ENCODE data around the gene PTPRM.

Gene PTPRM

DNA sequence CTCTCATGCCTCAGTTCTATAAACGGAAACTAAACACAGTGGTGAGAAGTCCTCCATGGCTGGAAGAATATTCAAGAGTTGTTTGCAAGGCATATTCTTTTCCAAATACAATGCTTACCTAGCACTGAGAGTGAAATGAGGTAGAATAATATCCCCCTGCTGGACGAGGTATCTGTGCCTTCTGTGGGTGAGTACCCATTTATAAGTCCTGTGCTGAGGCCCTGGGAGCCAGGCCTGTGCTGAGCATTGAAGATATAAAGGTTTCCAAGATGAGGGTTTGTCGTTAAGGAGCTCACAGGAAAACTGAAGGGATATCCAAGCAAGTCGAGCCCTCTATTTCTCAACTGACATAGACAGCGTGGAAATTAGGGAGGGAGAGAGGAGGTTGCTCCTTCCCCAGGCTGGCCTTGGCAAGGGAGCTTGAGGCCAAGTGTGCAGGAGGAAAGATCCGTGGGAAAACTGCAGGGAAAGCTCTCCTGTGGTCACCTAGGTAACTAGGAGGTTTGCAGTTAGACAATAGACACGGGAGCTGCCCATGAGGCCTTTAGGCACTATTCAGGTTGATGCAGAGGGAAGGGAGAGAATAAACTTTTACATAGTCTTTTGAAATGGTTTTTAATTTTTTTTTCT, 17.6 kb downstream of the PTPRM start:
- Histone ChIP-seq H3K4me1 (ENCODE audit: control insufficient read depth in 1 of 2, insufficient read depth in 1 of 2, low read depth in 1 of 2, low read length in 1 of 2) (no peaks in the 10 kb centered on the region), H3K27me3 (no peaks in the 10 kb centered on the region), H3K9me3 (no peaks in the 10 kb centered on the region), H3K4me3 (ENCODE audit: low read depth in 1 of 2, low read length in 1 of 2) (no peak overlapping the region), H3K27ac (no peak overlapping the region), H3K36me3 (no peaks in the 10 kb centered on the region)
- TF ChIP-seq, protein P1, sequence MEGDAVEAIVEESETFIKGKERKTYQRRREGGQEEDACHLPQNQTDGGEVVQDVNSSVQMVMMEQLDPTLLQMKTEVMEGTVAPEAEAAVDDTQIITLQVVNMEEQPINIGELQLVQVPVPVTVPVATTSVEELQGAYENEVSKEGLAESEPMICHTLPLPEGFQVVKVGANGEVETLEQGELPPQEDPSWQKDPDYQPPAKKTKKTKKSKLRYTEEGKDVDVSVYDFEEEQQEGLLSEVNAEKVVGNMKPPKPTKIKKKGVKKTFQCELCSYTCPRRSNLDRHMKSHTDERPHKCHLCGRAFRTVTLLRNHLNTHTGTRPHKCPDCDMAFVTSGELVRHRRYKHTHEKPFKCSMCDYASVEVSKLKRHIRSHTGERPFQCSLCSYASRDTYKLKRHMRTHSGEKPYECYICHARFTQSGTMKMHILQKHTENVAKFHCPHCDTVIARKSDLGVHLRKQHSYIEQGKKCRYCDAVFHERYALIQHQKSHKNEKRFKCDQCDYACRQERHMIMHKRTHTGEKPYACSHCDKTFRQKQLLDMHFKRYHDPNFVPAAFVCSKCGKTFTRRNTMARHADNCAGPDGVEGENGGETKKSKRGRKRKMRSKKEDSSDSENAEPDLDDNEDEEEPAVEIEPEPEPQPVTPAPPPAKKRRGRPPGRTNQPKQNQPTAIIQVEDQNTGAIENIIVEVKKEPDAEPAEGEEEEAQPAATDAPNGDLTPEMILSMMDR (IDR thresholded peaks at IDR 0.05) = no peak

GRCh38 chr18:7585276-7585670, 18.2 kb downstream of the PTPRM start:
- TF ChIP-seq, protein P1 (IDR thresholded peaks at IDR 0.05) = no peak
- H3K9me3 ChIP-seq = no peaks in the 10 kb centered on the region
- H3K4me1 ChIP-seq (ENCODE audit: control insufficient read depth in 1 of 2, insufficient read depth in 1 of 2, low read depth in 1 of 2, low read length in 1 of 2) = no peaks in the 10 kb centered on the region
- no peak overlapping the region for H3K27ac ChIP-seq
- H3K27me3 ChIP-seq = no peaks in the 10 kb centered on the region
- H3K36me3 ChIP-seq = no peaks in the 10 kb centered on the region
- no peak overlapping the region for H3K4me3 ChIP-seq (ENCODE audit: low read depth in 1 of 2, low read length in 1 of 2)

DNA sequence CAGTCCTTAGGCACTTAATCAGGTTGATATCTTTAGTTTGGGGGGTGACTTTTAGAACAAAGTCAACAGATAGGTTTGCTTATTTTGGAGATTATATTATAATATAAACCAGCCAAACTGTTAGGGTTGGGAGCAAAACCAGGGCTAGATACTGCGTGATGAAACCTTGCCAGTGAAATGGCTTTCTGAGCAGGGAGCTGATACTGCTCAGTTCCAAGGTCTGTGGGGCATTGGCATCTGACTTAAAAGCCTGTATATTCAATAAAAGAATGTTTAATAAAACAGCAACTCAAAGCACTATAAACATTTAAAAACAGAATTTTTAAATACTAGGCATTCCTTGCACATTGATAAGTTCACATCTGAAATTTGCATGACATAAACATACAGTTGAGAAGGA, 19.3 kb downstream of the PTPRM start:
- no peaks in the 10 kb centered on the region for H3K9me3 ChIP-seq
- H3K36me3 ChIP-seq = no peaks in the 10 kb centered on the region
- no peaks in the 10 kb centered on the region for H3K27me3 ChIP-seq
- no peak overlapping the region for H3K27ac ChIP-seq
- H3K4me1 ChIP-seq (ENCODE audit: control insufficient read depth in 1 of 2, insufficient read depth in 1 of 2, low read depth in 1 of 2, low read length in 1 of 2) = no peaks in the 10 kb centered on the region
- H3K4me3 ChIP-seq (ENCODE audit: low read depth in 1 of 2, low read length in 1 of 2) = no peak overlapping the region
- TF ChIP-seq, protein P1 (IDR thresholded peaks at IDR 0.05) = no peak

DNA sequence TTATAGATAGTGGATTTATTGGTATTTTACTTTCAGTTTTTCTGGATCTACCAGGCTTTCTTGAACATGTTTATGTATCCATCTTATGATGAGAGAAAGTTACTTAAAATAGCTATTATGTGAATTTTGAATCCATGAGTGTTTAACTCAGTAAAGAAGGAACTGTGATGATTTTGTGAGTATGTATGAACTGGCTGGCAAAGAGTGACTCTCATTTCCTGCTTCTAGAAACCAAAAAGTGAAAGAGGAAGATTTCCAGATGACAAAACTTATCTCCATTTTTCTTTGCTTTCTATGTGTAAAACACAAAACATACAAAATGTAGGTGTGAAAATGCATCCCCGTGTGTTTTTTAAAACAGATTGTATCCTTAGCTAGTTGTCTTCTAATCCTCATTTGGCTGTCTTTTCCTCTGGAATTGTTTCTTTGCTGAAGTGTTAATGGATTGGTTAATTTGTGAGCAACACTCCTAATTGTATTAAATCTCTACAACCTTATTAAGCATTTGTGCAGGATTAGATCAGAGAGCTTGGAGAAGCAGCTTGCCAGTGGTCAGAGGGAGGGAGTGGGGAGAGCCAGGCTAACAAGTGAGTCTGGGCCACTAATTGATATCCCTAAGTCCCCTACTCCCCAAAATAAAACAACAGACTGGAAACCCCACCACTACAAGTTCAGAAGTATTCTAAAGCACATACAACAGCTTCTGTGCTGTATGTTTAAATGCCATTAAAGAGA, 23.9 kb downstream of the PTPRM start:
- Histone ChIP-seq H3K9me3 (no peaks in the 10 kb centered on the region), H3K36me3 (no peaks in the 10 kb centered on the region), H3K27me3 (no peaks in the 10 kb centered on the region), H3K4me1 (ENCODE audit: control insufficient read depth in 1 of 2, insufficient read depth in 1 of 2, low read depth in 1 of 2, low read length in 1 of 2) (no peaks in the 10 kb centered on the region), H3K4me3 (ENCODE audit: low read depth in 1 of 2, low read length in 1 of 2) (no peak overlapping the region), H3K27ac (no peak overlapping the region)
- TF ChIP-seq, protein P1 (IDR thresholded peaks at IDR 0.05) = no peak

DNA sequence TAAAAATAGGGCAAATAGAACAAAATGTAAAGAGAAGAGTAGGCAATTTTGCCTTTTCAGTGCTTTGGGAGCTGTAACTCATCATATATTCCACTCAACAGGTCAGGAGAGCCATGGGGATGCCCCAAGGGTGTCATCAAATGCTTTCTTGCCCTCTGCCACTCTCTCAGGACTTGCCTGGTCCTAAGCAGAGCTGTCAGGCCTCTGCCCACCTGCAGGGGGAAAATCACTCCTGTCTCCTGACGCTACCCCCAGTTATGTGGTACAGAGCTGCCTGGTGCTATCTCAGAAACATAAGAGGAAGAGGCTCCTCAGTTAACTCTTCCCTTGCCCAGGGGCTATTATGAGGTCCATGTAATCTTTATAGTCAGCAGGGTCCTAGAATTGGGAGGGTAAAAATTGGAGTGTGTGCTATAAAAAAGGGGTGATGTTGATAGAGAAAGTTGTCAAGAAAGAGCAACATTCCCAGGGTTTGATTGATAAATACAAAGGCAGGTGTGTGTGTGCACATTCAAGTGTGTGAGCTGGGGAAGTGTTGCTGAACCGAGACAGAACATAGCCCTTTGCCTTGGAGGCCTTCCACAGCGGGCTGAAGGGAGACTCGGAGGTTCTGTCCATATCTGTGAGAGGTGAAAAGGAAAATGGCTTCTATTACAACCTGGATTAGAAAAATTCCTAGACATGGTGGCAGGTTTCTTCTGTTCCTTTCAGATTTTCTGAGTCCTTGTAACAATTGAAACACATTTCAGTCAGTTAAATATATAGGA, 25.4 kb downstream of the PTPRM start:
- no peaks in the 10 kb centered on the region for H3K36me3 ChIP-seq
- H3K27me3 ChIP-seq = no peaks in the 10 kb centered on the region
- no peak overlapping the region for H3K27ac ChIP-seq

More for the DNA sequence above, 25.4 kb downstream of the PTPRM start:
- H3K9me3 ChIP-seq = no peaks in the 10 kb centered on the region
- H3K4me1 ChIP-seq (ENCODE audit: control insufficient read depth in 1 of 2, insufficient read depth in 1 of 2, low read depth in 1 of 2, low read length in 1 of 2) = no peaks in the 10 kb centered on the region
- TF ChIP-seq, protein P1 (IDR thresholded peaks at IDR 0.05) = no peak
- no peak overlapping the region for H3K4me3 ChIP-seq (ENCODE audit: low read depth in 1 of 2, low read length in 1 of 2)

Data from neutrophil (primary cell).